GM18511 (cell line): Measurements from ENCODE around the gene MINDY1.
A peak's percentile ranks its signal among the peaks of the same experiment; 100 is the strongest.

Experiments
- ATAC-seq: cut with Tn5 transposase; IDR thresholded peaks from one replicate; pipeline ENCODE4 v1.9.1; 2021; ENCODE audit warnings: mild to moderate bottlenecking, moderate library complexity; ENCODE audit not compliant: unreplicated experiment

MINDY1 gene

GRCh38 chr1:151006327-151007052 is at the start of gene MINDY1:
Gene MINDY1, minus strand, starts transcription at chr1:151006902. Its CDS starts 4,285 bp downstream, at chr1:151002617.
- peak; percentile 47 for ATAC-seq

GRCh38 chr1:151056149-151056548 is 49.4 kb upstream of the MINDY1 start:
- ATAC-seq = no peak

GRCh38 chr1:151055581-151055980 is 48.9 kb upstream of the MINDY1 start:
- no peak for ATAC-seq

- no peak for ATAC-seq
Measured at GRCh38 chr1:151054971-151055547, 48.4 kb upstream of the MINDY1 start.

- no peak for ATAC-seq
Measured at GRCh38 chr1:151051356-151052009, 44.8 kb upstream of the MINDY1 start.

- ATAC-seq = no peak
Measured at GRCh38 chr1:151050051-151050688, 43.5 kb upstream of the MINDY1 start.

- no peak for ATAC-seq
Measured at GRCh38 chr1:151049458-151049857, 42.8 kb upstream of the MINDY1 start.

GRCh38 chr1:151048645-151049032 is 41.9 kb upstream of the MINDY1 start:
- ATAC-seq = no peak

- ATAC-seq = peak; percentile 75
Measured at GRCh38 chr1:151047925-151048644, 41.4 kb upstream of the MINDY1 start.

GRCh38 chr1:151047591-151047924 is 40.9 kb upstream of the MINDY1 start, which contains the start of gene C1orf56:
Gene C1orf56, plus strand, starts transcription at chr1:151047751. Its CDS starts 97 bp downstream, at chr1:151047848.
- ATAC-seq = peak; percentile 60

GRCh38 chr1:151043163-151043562 is 36.5 kb upstream of the MINDY1 start:
- ATAC-seq = no peak

GRCh38 chr1:151039521-151039920 is 32.8 kb upstream of the MINDY1 start:
- ATAC-seq = no peak

- no peak for ATAC-seq
Measured at GRCh38 chr1:151037032-151037431, 30.3 kb upstream of the MINDY1 start.

- no peak for ATAC-seq
Measured at GRCh38 chr1:151036356-151036755, 29.7 kb upstream of the MINDY1 start, which contains the start of gene BNIPL. Gene BNIPL, plus strand, starts transcription at chr1:151036586. Its CDS starts 140 bp downstream, at chr1:151036726.

GRCh38 chr1:151035167-151035566 is 28.5 kb upstream of the MINDY1 start:
- ATAC-seq = no peak

GRCh38 chr1:151032164-151032563 is 25.5 kb upstream of the MINDY1 start:
- ATAC-seq = no peak

GRCh38 chr1:151026460-151026859 is 19.8 kb upstream of the MINDY1 start:
- no peak for ATAC-seq

- ATAC-seq = no peak
Measured at GRCh38 chr1:151024540-151025146, 17.9 kb upstream of the MINDY1 start.

- ATAC-seq = no peak
Measured at GRCh38 chr1:151013518-151013917, 6.8 kb upstream of the MINDY1 start.

- no peak for ATAC-seq
Measured at GRCh38 chr1:151012684-151013471, 6.2 kb upstream of the MINDY1 start.
